Hepatocyte (in vitro differentiated cells): ENCODE data around the gene SLC17A9.

Experiments
- CTCF ChIP-seq: fragments of 200-600 bp; sonication (generic); IDR thresholded peaks from 2 replicates; pipeline ENCODE4 v1.5.1; 2016; ENCODE audit warnings: antibody characterized with exemption, mild to moderate bottlenecking; ENCODE audit not compliant: poor library complexity
- EZH2phosphoT487 ChIP-seq: fragments of 200-600 bp; sonication (generic); IDR thresholded peaks from one replicate; pipeline ENCODE4 v1.6.1; 2018; ENCODE audit warnings: antibody characterized with exemption, mild to moderate bottlenecking, low read depth, moderate library complexity; ENCODE audit not compliant: unreplicated experiment, severe bottlenecking

GRCh38 chr20:62984666-62985443, 32.3 kb downstream of the SLC17A9 start:
- no peak for TF ChIP-seq CTCF
- TF ChIP-seq EZH2phosphoT487: no peak
